GM12878 (cell line): Measurements from ENCODE around the gene TDRD7.

ENCODE experiments used
- CHD2 ChIP-seq: IDR thresholded peaks from 2 replicates; pipeline ENCODE4 v1.6.1; 2011; ENCODE audit warnings: low read depth, low read length, improper control_type of control experiment, borderline replicate concordance
- CTCF ChIP-seq, 3 experiments: IDR thresholded peaks in 2 of 3; conservative IDR thresholded peaks in 1 of 3; 2 replicates each; pipeline ENCODE4 v1.5.1; 2011; ENCODE audit warnings: low read depth in 3 of 3, low read length in 3 of 3, mild to moderate bottlenecking in 3 of 3, control low read depth in 2 of 3, moderate library complexity in 2 of 3, inconsistent platforms in 1 of 3, mixed read lengths in 1 of 3; ENCODE audit not compliant: control insufficient read depth in 2 of 3, insufficient read depth in 1 of 3; ENCODE audit errors: extremely low read depth in 1 of 3
- EGR1 ChIP-seq, 2 experiments: IDR thresholded peaks; 1 replicate in 1 of 2; 2 replicates in 1 of 2; pipeline ENCODE4 v1.6.1; 2011 to 2012; ENCODE audit warnings: low read depth in 2 of 2, low read length in 2 of 2, borderline replicate concordance in 1 of 2, mild to moderate bottlenecking in 1 of 2, moderate library complexity in 1 of 2
- NFIC ChIP-seq: IDR thresholded peaks from 2 replicates; pipeline ENCODE4 v1.6.1; 2012; ENCODE audit warnings: low read depth, mild to moderate bottlenecking, inconsistent platforms, low read length, moderate library complexity
- POLR2A ChIP-seq: IDR thresholded peaks from 2 replicates; pipeline ENCODE4 v1.6.1; 2011; ENCODE audit warnings: low read depth, mild to moderate bottlenecking, low read length
- POLR2AphosphoS5 ChIP-seq: IDR thresholded peaks from 2 replicates; pipeline ENCODE4 v1.6.1; 2011; ENCODE audit warnings: mild to moderate bottlenecking, low read length, inconsistent platforms
- SP1 ChIP-seq: IDR thresholded peaks from one replicate; pipeline ENCODE4 v1.6.1; 2011; ENCODE audit warnings: low read depth, low read length
- SRF ChIP-seq, 2 experiments: IDR thresholded peaks; 2 replicates each; pipeline ENCODE4 v1.6.1; 2011; ENCODE audit warnings: low read depth in 2 of 2, low read length in 2 of 2, mild to moderate bottlenecking in 1 of 2, moderate library complexity in 1 of 2
- ZSCAN29 ChIP-seq: fragments of 450-650 bp; IDR thresholded peaks from 2 replicates; pipeline ENCODE4 v1.6.1; 2017; ENCODE audit warnings: mild to moderate bottlenecking, moderate library complexity
- TF ChIP-seq, protein P1 (sequence below): IDR thresholded peaks from 2 replicates; pipeline ENCODE4 v1.6.1; 2011; ENCODE audit warnings: mild to moderate bottlenecking, low read depth, low read length, moderate library complexity; ENCODE audit not compliant: insufficient replicate concordance

GRCh38 chr9:97386733-97387503, 25.0 kb upstream of the TDRD7 start:
- TF ChIP-seq EGR1 (IDR thresholded peaks at IDR 0.05; ENCODE audit: borderline replicate concordance in 1 of 2, low read depth in 2 of 2, low read length in 2 of 2), result no peak
- no peak for TF ChIP-seq POLR2A
- TF ChIP-seq POLR2AphosphoS5, result no peak
- TF ChIP-seq SRF (IDR thresholded peaks at IDR 0.05; ENCODE audit: low read depth in 2 of 2, low read length in 2 of 2), result no peak
- peak; percentile 95 to 100 (median 98) for TF ChIP-seq CTCF (IDR thresholded peaks at IDR 0.05 in 2 of 3, conservative IDR thresholded peaks at IDR 0.05 in 1 of 3; ENCODE audit: control insufficient read depth in 2 of 3, extremely low read depth in 1 of 3, insufficient read depth in 1 of 3, low read depth in 3 of 3, low read length in 3 of 3)
- TF ChIP-seq ZSCAN29, result no peak
- peak; percentile 8 for TF ChIP-seq SP1
- 0 out of 2 replicates have a peak, but pooled peaks have one; percentile 5 for TF ChIP-seq CHD2
- TF ChIP-seq NFIC, result no peak
- TF ChIP-seq, protein P1, sequence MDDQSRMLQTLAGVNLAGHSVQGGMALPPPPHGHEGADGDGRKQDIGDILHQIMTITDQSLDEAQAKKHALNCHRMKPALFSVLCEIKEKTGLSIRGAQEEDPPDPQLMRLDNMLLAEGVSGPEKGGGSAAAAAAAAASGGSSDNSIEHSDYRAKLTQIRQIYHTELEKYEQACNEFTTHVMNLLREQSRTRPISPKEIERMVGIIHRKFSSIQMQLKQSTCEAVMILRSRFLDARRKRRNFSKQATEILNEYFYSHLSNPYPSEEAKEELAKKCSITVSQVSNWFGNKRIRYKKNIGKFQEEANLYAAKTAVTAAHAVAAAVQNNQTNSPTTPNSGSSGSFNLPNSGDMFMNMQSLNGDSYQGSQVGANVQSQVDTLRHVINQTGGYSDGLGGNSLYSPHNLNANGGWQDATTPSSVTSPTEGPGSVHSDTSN, result no peak
